Lower lobe of right lung (tissue), 2 donors: ENCODE results near the gene AFAP1L1. TPM values are rescaled to one million over a fixed set of nuclear protein-coding genes. Genes with fewer than 3 reads are reported as not detected.

Source experiments
- ATAC-seq, 2 donors: fragments of 200-7000 bp; cut with Tn5 transposase; one replicate each; pipeline ENCODE4 v1.9.1; 2020 to 2022; ENCODE audit warnings: mild to moderate bottlenecking in 2 of 2, moderate library complexity in 2 of 2
- DNase-seq: peaks from one replicate; pipeline ENCODE4 v3.0.0-alpha.2; 2020
- H3K27ac ChIP-seq: fragments of 200-600 bp; one replicate; pipeline ENCODE4 v1.8.0; 2022
- H3K27me3 ChIP-seq: fragments of 200-600 bp; one replicate; pipeline ENCODE4 v1.8.0; 2022; ENCODE audit warnings: low read depth
- H3K36me3 ChIP-seq: fragments of 200-600 bp; one replicate; pipeline ENCODE4 v1.8.0; 2022; ENCODE audit warnings: mild to moderate bottlenecking
- H3K4me1 ChIP-seq: fragments of 200-600 bp; one replicate; pipeline ENCODE4 v1.8.0; 2022
- H3K4me3 ChIP-seq: fragments of 200-600 bp; one replicate; pipeline ENCODE4 v1.8.0; 2022; ENCODE audit warnings: mild to moderate bottlenecking
- H3K9me3 ChIP-seq: fragments of 200-600 bp; one replicate; pipeline ENCODE4 v1.8.0; 2022
- CTCF ChIP-seq: fragments of 200-600 bp; IDR thresholded peaks from one replicate; pipeline ENCODE4 v1.8.0; 2022; ENCODE audit warnings: antibody characterized with exemption, mild to moderate bottlenecking
- intact Hi-C: fragments of 100-400 bp; cut with DNase I; formaldehyde crosslinking; loops from one replicate; pipeline ENCODE4 v1.11.0; 2022
- total RNA-seq: library from RNA; stranded (reverse); fragmentation: NEBNext Ultra II Directional; extraction: Animal tissue kit (Norgen Biotek cat#: 25700); gene quantifications from one replicate; pipeline ENCODE4 v1.2.1, GENCODE V29; 2021
- donor health status: DM: no; HTN: yes; CAD: no; lungs with severe emphysema.

AFAP1L1 gene
- total RNA-seq, 1 donor from 2014 or later = 26.6 TPM

GRCh38 chr5:149260761-149261160, 10.9 kb upstream of the AFAP1L1 start:
- ATAC-seq (no peak), DNase-seq (no peak)
- Histone ChIP-seq H3K27me3 (no peaks in the 10 kb centered on the region), H3K36me3 (no peaks in the 10 kb centered on the region), H3K27ac (no peak overlapping the region), H3K9me3 (no peaks in the 10 kb centered on the region), H3K4me1 (no peaks in the 10 kb centered on the region), H3K4me3 (no peak overlapping the region)
- no peak for TF ChIP-seq CTCF
- intact Hi-C loops = no loop called here

GRCh38 chr5:149261246-149261645, 10.4 kb upstream of the AFAP1L1 start:
- no peaks in the 10 kb centered on the region for H3K27me3 ChIP-seq
- DNase-seq = no peak
- H3K4me1 ChIP-seq = no peaks in the 10 kb centered on the region
- H3K27ac ChIP-seq = no peak overlapping the region
- ATAC-seq = no peak
- H3K36me3 ChIP-seq = no peaks in the 10 kb centered on the region
- no peak overlapping the region for H3K4me3 ChIP-seq
- H3K9me3 ChIP-seq = no peaks in the 10 kb centered on the region
- intact Hi-C loops = no loop called here
- TF ChIP-seq CTCF = no peak

GRCh38 chr5:149262315-149262714, 9.3 kb upstream of the AFAP1L1 start:
- no peaks in the 10 kb centered on the region for H3K9me3 ChIP-seq
- H3K4me3 ChIP-seq = no peak overlapping the region
- DNase-seq = no peak
- no peak for ATAC-seq
- no peaks in the 10 kb centered on the region for H3K4me1 ChIP-seq
- no peaks in the 10 kb centered on the region for H3K36me3 ChIP-seq
- H3K27ac ChIP-seq = no peak overlapping the region
- no peaks in the 10 kb centered on the region for H3K27me3 ChIP-seq
- TF ChIP-seq CTCF = no peak
- intact Hi-C loops = no loop called here

GRCh38 chr5:149264439-149265067, 7.1 kb upstream of the AFAP1L1 start:
- H3K27ac ChIP-seq = no peak overlapping the region
- TF ChIP-seq CTCF = peak; percentile 49
- H3K4me1 ChIP-seq = no peaks in the 10 kb centered on the region
- no peaks in the 10 kb centered on the region for H3K27me3 ChIP-seq
- H3K36me3 ChIP-seq = no peaks in the 10 kb centered on the region
- no peak overlapping the region for H3K4me3 ChIP-seq
- ATAC-seq (peak; percentile 70 to 78), DNase-seq (no peak)
- intact Hi-C loops = no loop called here
- peaks cover 10% of the 10 kb centered on the region for H3K9me3 ChIP-seq

GRCh38 chr5:149265068-149265465, 6.6 kb upstream of the AFAP1L1 start:
- DNase-seq (no peak), ATAC-seq (no peak)
- H3K27me3 ChIP-seq = no peaks in the 10 kb centered on the region
- H3K4me1 ChIP-seq = no peaks in the 10 kb centered on the region
- H3K36me3 ChIP-seq = no peaks in the 10 kb centered on the region
- H3K9me3 ChIP-seq = peaks cover 10% of the 10 kb centered on the region
- no peak overlapping the region for H3K27ac ChIP-seq
- TF ChIP-seq CTCF = no peak
- H3K4me3 ChIP-seq = no peak overlapping the region
- intact Hi-C loops = no loop called here
